NOMO-1 treated with DMSO at 0.1 percent for 48 hours (cell line): ENCODE results near the gene RUNX3.
A peak's percentile ranks its signal among the peaks of the same experiment; 100 is the strongest.
"Not testable (repeated sequence)": the region's sequence is repeated elsewhere in the genome, so short reads cannot be mapped to it uniquely, and the experiment has no call there.

ENCODE experiments used
- DNase-seq: peaks from one replicate; lab custom pipeline; 2025; ENCODE audit not compliant: unreplicated experiment; lab: John Stamatoyannopoulos, UW

RUNX3 gene

GRCh38 chr1:24903011-24903461 is 27.0 kb downstream of the RUNX3 start:
- no peak for DNase-seq

GRCh38 chr1:24902471-24902891 is 27.6 kb downstream of the RUNX3 start:
- no peak for DNase-seq

GRCh38 chr1:24901791-24902470 is 28.1 kb downstream of the RUNX3 start:
- DNase-seq: no peak

- no peak for DNase-seq
Measured at GRCh38 chr1:24900985-24901781, 28.9 kb downstream of the RUNX3 start.

GRCh38 chr1:24900486-24900849 is 29.6 kb downstream of the RUNX3 start:
- no peak for DNase-seq

- DNase-seq: no peak
Measured at GRCh38 chr1:24899581-24900485, 30.2 kb downstream of the RUNX3 start.

GRCh38 chr1:24898909-24899439 is 31.1 kb downstream of the RUNX3 start:
- no peak for DNase-seq

- peak; percentile 41 for DNase-seq
Measured at GRCh38 chr1:24898152-24898908, 31.7 kb downstream of the RUNX3 start.

- no peak for DNase-seq
Measured at GRCh38 chr1:24897263-24898151, 32.6 kb downstream of the RUNX3 start.

- no peak for DNase-seq
Measured at GRCh38 chr1:24896596-24897262, 33.3 kb downstream of the RUNX3 start.

- no peak for DNase-seq
Measured at GRCh38 chr1:24896176-24896575, 33.9 kb downstream of the RUNX3 start.

GRCh38 chr1:24895511-24895910 is 34.6 kb downstream of the RUNX3 start:
- no peak for DNase-seq

- no peak for DNase-seq
Measured at GRCh38 chr1:24894002-24894401, 36.1 kb downstream of the RUNX3 start.

GRCh38 chr1:24893431-24893830 is 36.6 kb downstream of the RUNX3 start:
- DNase-seq: no peak

GRCh38 chr1:24892188-24893153 is 37.6 kb downstream of the RUNX3 start:
- DNase-seq: no peak

GRCh38 chr1:24891367-24891766 is 38.7 kb downstream of the RUNX3 start:
- DNase-seq: not testable (repeated sequence)

- no peak for DNase-seq
Measured at GRCh38 chr1:24890887-24891286, 39.2 kb downstream of the RUNX3 start.
